HepG2 (cell line): Measurements from ENCODE around the gene TEX22. TPM values are rescaled to one million over a fixed set of nuclear protein-coding genes. Genes with fewer than 3 reads are reported as not detected.

Source experiments
- NR2F1 ChIP-seq, 2 experiments: fragments of 450-650 bp in 1 of 2; formaldehyde crosslinking in 1 of 2; IDR thresholded peaks; 2 replicates each; pipeline versions ENCODE4 v1.5.0 to v1.6.1; 2016 to 2020; ENCODE audit warnings: mild to moderate bottlenecking in 1 of 2, missing compliant biosample characterization in 1 of 2, missing genetic modification reagents in 1 of 2, moderate library complexity in 1 of 2
- REXO4 ChIP-seq: sonication (generic); formaldehyde crosslinking; IDR thresholded peaks from 2 replicates; pipeline ENCODE4 v1.8.0; 2022; ENCODE audit warnings: missing genetic modification reagents, mild to moderate bottlenecking, borderline replicate concordance
- SALL1 ChIP-seq: sonication (generic); formaldehyde crosslinking; IDR thresholded peaks from 2 replicates; pipeline ENCODE4 v1.8.0; 2022; ENCODE audit warnings: mild to moderate bottlenecking, missing genetic modification reagents
- TEAD3 ChIP-seq: optimal IDR thresholded peaks from 2 replicates; pipeline ENCODE3; 2016; ENCODE audit warnings: borderline replicate concordance
- WIZ ChIP-seq: sonication (generic); formaldehyde crosslinking; IDR thresholded peaks from 2 replicates; pipeline ENCODE4 v1.5.1; 2020; ENCODE audit warnings: mild to moderate bottlenecking, missing genetic modification reagents
- ZNF570 ChIP-seq: sonication (generic); formaldehyde crosslinking; IDR thresholded peaks from 2 replicates; pipeline ENCODE4 v1.4.0; 2020; ENCODE audit warnings: mild to moderate bottlenecking, missing genetic modification reagents, borderline replicate concordance
- ZNF607 ChIP-seq: sonication (generic); formaldehyde crosslinking; IDR thresholded peaks from 2 replicates; pipeline ENCODE4 v1.5.1; 2020; ENCODE audit warnings: missing genetic modification reagents, mild to moderate bottlenecking, borderline replicate concordance
- polyA plus RNA-seq, 8 experiments: library from polyadenylated mRNA; depleted of rRNA in 3 of 8; stranded (reverse) in 7 of 8; unstranded in 1 of 8; fragments of >200 nt; fragmentation: Illumina TruSeq in 4 of 8; extraction: Trizol in 4 of 8; gene quantifications; 2 replicates each; pipeline versions ENCODE4 v1.2.1 to v1.2.3, GENCODE V29; 2011 to 2016; ENCODE audit warnings: low read depth in 4 of 8, missing spikeins in 1 of 8, mixed read lengths in 1 of 8; ENCODE audit not compliant: insufficient read depth in 1 of 8
- total RNA-seq, 5 experiments: library from RNA; depleted of rRNA; stranded (reverse); fragments of >200 nt; fragmentation: Illumina TruSeq; extraction: Trizol; gene quantifications; 2 replicates each; pipeline ENCODE4 v1.2.3, GENCODE V29; 2016; ENCODE audit warnings: low read depth in 1 of 5
- TF ChIP-seq, protein P1 (sequence below): sonication (generic); formaldehyde crosslinking; IDR thresholded peaks from 2 replicates; pipeline ENCODE4 v1.4.0; 2020; ENCODE audit warnings: missing genetic modification reagents, borderline replicate concordance
- TF ChIP-seq, protein P2 (sequence below): sonication (generic); formaldehyde crosslinking; IDR thresholded peaks from 2 replicates; pipeline ENCODE4 v1.4.0; 2020; ENCODE audit warnings: missing genetic modification reagents
- TF ChIP-seq, protein P3 (sequence below): sonication (generic); formaldehyde crosslinking; IDR thresholded peaks from 2 replicates; pipeline ENCODE4 v1.4.0; 2020; ENCODE audit warnings: missing genetic modification reagents

TEX22 gene
- total and polyA plus RNA-seq, 2 of the 13 experiments (the other 11 are each of a cell fraction or from before 2014, with no cell fraction given): 0.07 to 0.27 TPM

DNA sequence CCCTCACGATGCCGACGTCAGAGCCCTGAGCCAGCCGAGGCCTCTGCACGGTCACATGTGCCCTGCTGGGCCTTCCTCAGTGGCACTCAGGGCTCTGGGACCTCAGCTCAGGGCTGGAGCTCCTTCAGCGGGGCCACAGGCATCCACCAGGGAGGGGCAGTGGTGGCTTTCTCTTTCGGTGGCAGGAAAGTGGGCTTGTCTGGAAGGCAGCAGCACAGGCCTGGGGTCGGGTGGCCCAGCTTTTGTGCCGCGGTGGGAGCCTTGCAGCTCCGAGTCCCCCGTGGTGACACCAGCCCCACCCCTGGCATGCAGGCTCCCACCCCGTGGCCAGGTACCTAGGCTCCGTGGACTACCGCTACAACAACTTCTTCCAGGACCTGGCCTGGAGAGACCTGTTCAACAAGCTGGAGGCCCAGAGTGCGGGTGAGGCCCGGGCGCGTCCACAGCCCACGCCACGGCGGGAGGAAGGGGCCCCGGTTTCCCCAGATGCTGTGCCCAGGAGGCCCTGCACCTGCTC is 14.2 kb upstream of the TEX22 start (continued):
- TF ChIP-seq, protein P1, sequence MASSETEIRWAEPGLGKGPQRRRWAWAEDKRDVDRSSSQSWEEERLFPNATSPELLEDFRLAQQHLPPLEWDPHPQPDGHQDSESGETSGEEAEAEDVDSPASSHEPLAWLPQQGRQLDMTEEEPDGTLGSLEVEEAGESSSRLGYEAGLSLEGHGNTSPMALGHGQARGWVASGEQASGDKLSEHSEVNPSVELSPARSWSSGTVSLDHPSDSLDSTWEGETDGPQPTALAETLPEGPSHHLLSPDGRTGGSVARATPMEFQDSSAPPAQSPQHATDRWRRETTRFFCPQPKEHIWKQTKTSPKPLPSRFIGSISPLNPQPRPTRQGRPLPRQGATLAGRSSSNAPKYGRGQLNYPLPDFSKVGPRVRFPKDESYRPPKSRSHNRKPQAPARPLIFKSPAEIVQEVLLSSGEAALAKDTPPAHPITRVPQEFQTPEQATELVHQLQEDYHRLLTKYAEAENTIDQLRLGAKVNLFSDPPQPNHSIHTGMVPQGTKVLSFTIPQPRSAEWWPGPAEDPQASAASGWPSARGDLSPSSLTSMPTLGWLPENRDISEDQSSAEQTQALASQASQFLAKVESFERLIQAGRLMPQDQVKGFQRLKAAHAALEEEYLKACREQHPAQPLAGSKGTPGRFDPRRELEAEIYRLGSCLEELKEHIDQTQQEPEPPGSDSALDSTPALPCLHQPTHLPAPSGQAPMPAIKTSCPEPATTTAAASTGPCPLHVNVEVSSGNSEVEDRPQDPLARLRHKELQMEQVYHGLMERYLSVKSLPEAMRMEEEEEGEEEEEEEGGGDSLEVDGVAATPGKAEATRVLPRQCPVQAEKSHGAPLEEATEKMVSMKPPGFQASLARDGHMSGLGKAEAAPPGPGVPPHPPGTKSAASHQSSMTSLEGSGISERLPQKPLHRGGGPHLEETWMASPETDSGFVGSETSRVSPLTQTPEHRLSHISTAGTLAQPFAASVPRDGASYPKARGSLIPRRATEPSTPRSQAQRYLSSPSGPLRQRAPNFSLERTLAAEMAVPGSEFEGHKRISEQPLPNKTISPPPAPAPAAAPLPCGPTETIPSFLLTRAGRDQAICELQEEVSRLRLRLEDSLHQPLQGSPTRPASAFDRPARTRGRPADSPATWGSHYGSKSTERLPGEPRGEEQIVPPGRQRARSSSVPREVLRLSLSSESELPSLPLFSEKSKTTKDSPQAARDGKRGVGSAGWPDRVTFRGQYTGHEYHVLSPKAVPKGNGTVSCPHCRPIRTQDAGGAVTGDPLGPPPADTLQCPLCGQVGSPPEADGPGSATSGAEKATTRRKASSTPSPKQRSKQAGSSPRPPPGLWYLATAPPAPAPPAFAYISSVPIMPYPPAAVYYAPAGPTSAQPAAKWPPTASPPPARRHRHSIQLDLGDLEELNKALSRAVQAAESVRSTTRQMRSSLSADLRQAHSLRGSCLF (CRISPR knock-in tag): no peak
- no peak for TF ChIP-seq ZNF570 (CRISPR knock-in tag)
- no peak for TF ChIP-seq NR2F1 (CRISPR knock-in tag; IDR thresholded peaks at IDR 0.05)
- no peak for TF ChIP-seq WIZ (CRISPR knock-in tag)
- no peak for TF ChIP-seq ZNF607 (CRISPR knock-in tag)
- TF ChIP-seq, protein P2, sequence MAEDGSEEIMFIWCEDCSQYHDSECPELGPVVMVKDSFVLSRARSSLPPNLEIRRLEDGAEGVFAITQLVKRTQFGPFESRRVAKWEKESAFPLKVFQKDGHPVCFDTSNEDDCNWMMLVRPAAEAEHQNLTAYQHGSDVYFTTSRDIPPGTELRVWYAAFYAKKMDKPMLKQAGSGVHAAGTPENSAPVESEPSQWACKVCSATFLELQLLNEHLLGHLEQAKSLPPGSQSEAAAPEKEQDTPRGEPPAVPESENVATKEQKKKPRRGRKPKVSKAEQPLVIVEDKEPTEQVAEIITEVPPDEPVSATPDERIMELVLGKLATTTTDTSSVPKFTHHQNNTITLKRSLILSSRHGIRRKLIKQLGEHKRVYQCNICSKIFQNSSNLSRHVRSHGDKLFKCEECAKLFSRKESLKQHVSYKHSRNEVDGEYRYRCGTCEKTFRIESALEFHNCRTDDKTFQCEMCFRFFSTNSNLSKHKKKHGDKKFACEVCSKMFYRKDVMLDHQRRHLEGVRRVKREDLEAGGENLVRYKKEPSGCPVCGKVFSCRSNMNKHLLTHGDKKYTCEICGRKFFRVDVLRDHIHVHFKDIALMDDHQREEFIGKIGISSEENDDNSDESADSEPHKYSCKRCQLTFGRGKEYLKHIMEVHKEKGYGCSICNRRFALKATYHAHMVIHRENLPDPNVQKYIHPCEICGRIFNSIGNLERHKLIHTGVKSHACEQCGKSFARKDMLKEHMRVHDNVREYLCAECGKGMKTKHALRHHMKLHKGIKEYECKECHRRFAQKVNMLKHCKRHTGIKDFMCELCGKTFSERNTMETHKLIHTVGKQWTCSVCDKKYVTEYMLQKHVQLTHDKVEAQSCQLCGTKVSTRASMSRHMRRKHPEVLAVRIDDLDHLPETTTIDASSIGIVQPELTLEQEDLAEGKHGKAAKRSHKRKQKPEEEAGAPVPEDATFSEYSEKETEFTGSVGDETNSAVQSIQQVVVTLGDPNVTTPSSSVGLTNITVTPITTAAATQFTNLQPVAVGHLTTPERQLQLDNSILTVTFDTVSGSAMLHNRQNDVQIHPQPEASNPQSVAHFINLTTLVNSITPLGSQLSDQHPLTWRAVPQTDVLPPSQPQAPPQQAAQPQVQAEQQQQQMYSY (CRISPR knock-in tag): no peak
- TF ChIP-seq, protein P3, sequence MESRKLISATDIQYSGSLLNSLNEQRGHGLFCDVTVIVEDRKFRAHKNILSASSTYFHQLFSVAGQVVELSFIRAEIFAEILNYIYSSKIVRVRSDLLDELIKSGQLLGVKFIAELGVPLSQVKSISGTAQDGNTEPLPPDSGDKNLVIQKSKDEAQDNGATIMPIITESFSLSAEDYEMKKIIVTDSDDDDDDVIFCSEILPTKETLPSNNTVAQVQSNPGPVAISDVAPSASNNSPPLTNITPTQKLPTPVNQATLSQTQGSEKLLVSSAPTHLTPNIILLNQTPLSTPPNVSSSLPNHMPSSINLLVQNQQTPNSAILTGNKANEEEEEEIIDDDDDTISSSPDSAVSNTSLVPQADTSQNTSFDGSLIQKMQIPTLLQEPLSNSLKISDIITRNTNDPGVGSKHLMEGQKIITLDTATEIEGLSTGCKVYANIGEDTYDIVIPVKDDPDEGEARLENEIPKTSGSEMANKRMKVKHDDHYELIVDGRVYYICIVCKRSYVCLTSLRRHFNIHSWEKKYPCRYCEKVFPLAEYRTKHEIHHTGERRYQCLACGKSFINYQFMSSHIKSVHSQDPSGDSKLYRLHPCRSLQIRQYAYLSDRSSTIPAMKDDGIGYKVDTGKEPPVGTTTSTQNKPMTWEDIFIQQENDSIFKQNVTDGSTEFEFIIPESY (CRISPR knock-in tag): no peak
- TF ChIP-seq REXO4: no peak
- no peak for TF ChIP-seq SALL1 (CRISPR knock-in tag)
- no peak for TF ChIP-seq TEAD3 (CRISPR knock-in tag)
